OCI-LY7 (cell line): ENCODE data around the gene PFN1. TPM values are rescaled to one million over a fixed set of nuclear protein-coding genes. Genes with fewer than 3 reads are reported as not detected.

Experiments
- BruUV-seq: library from RNA; stranded (reverse); fragments of 400-500 nt; replicated peaks from 2 replicates; lab custom pipeline; 2021; lab: Mats Ljungman, UMichigan
- CTCF ChIA-PET: fragments of 300-600 bp; sonication (Branson Sonifier 250); formaldehyde crosslinking; loops from one replicate; lab custom pipeline; 2022; ENCODE audit warnings: antibody characterized with exemption; ENCODE audit not compliant: unreplicated experiment; lab: Charles Lee
- POLR2A ChIA-PET: fragments of 300-600 bp; sonication (Branson Sonifier 250); formaldehyde crosslinking; loops from one replicate; lab custom pipeline; 2022; ENCODE audit warnings: antibody characterized with exemption; lab: Charles Lee
- DNase-seq: peaks from one replicate; pipeline ENCODE4 v3.0.0-alpha.2; 2015; ENCODE audit warnings: low spot score
- H2AFZ ChIP-seq: fragments of 200-600 bp; sonication (generic), shearing (Covaris generic); 2 replicates; pipeline ENCODE4 v1.6.1; 2014; ENCODE audit warnings: mild to moderate bottlenecking, antibody characterized with exemption, low read length, moderate library complexity
- H3K27ac ChIP-seq: fragments of 200-600 bp; sonication (generic); 2 replicates; pipeline ENCODE4 v1.5.1; 2014; ENCODE audit warnings: mixed run types, low read depth, mild to moderate bottlenecking, moderate library complexity, low read length, inconsistent platforms; ENCODE audit not compliant: poor library complexity, severe bottlenecking
- H3K36me3 ChIP-seq: fragments of 200-600 bp; sonication (generic); 2 replicates; pipeline ENCODE4 v1.6.1; 2014; ENCODE audit warnings: mild to moderate bottlenecking, antibody characterized with exemption, low read length, moderate library complexity, mixed read lengths; ENCODE audit not compliant: insufficient read depth
- H3K4me1 ChIP-seq: fragments of 200-600 bp; sonication (generic); 2 replicates; pipeline ENCODE4 v1.5.1; 2014; ENCODE audit warnings: mild to moderate bottlenecking, low read length; ENCODE audit not compliant: insufficient read depth, poor library complexity, severe bottlenecking
- H3K4me2 ChIP-seq: fragments of 200-600 bp; sonication (generic); 2 replicates; pipeline ENCODE4 v1.6.1; 2014; ENCODE audit warnings: mild to moderate bottlenecking, low read length
- H3K4me3 ChIP-seq: fragments of 200-600 bp; sonication (generic); 2 replicates; pipeline ENCODE4 v1.5.1; 2014; ENCODE audit warnings: mild to moderate bottlenecking, low read depth, low read length; ENCODE audit not compliant: poor library complexity, severe bottlenecking
- H3K79me2 ChIP-seq: fragments of 200-600 bp; sonication (generic); 2 replicates; pipeline ENCODE4 v1.6.1; 2016; ENCODE audit warnings: low read depth, mild to moderate bottlenecking, low read length, moderate library complexity, mixed read lengths; ENCODE audit not compliant: insufficient read depth
- H3K9me2 ChIP-seq: fragments of 200-600 bp; sonication (generic); 2 replicates; pipeline ENCODE4 v1.6.1; 2016; ENCODE audit warnings: mild to moderate bottlenecking, low read length, mixed read lengths; ENCODE audit not compliant: insufficient read depth
- H3K9me3 ChIP-seq: fragments of 200-600 bp; sonication (generic); 2 replicates; pipeline ENCODE4 v1.6.1; 2014; ENCODE audit warnings: mild to moderate bottlenecking, mixed run types, low read length, mixed read lengths
- H4K20me1 ChIP-seq: fragments of 200-600 bp; sonication (generic); 2 replicates; pipeline ENCODE4 v1.6.1; 2014; ENCODE audit warnings: mild to moderate bottlenecking, antibody characterized with exemption, low read length, moderate library complexity, mixed read lengths; ENCODE audit not compliant: insufficient read depth
- CTCF ChIP-seq: fragments of 200-600 bp; sonication (generic); conservative IDR thresholded peaks from 2 replicates; pipeline ENCODE4 v1.5.1; 2014; ENCODE audit warnings: mild to moderate bottlenecking, antibody characterized with exemption, low read length, moderate library complexity, mixed read lengths
- EZH2phosphoT487 ChIP-seq: fragments of 200-600 bp; sonication (generic); IDR thresholded peaks from 2 replicates; pipeline ENCODE4 v1.6.1; 2018; ENCODE audit warnings: low read depth, borderline replicate concordance, mild to moderate bottlenecking, mixed run types, antibody characterized with exemption, low read length, moderate library complexity, mixed read lengths
- intact Hi-C: fragments of 100-400 bp; cut with micrococcal nuclease; formaldehyde crosslinking; loops from one replicate; pipeline ENCODE4 v1.10.0; 2022; ENCODE audit not compliant: unreplicated experiment
- total RNA-seq, 2 experiments: library from RNA; depleted of rRNA in 1 of 2; stranded (reverse); fragments of >200 nt in 1 of 2; shearing (Covaris generic) in 1 of 2; gene quantifications; 2 replicates each; pipeline ENCODE4 v1.2.3, GENCODE V29; 2014 to 2022

The PFN1 gene
- total RNA-seq, 2 experiments from 2014 or later = 1,053 TPM

GRCh38 chr17:4970273-4970672 lies 21.9 kb upstream of the PFN1 start:
- POLR2A ChIA-PET = interaction anchor here (0.7 to 6.0 kb wide), 2 partner anchors 18 to 66 kb away, joined by 3 to 51 read pairs; partner anchors contain the start of gene ENO3
- intact Hi-C loops = no loop called here

GRCh38 chr17:4969551-4970173 lies 21.3 kb upstream of the PFN1 start:
- no peak overlapping the region for H3K4me3 ChIP-seq
- peaks cover 23% of the 10 kb centered on the region for H3K4me1 ChIP-seq
- no peaks in the 10 kb centered on the region for H3K9me2 ChIP-seq
- H4K20me1 ChIP-seq = no peaks in the 10 kb centered on the region
- intact Hi-C loops = loop anchor here (5.0 kb wide), 1 partner anchor 48 kb away; no protein-coding TSS in a partner anchor
- peaks cover 31% of the 10 kb centered on the region for H3K36me3 ChIP-seq
- POLR2A ChIA-PET = interaction anchor here (6.0 kb wide), 1 partner anchor 17 kb away, joined by 51 read pairs; the partner anchor contains the start of gene ENO3
- CTCF ChIA-PET = interaction anchor here (0.5 kb wide), 1 partner anchor 78 kb away, joined by 3 read pairs; no protein-coding TSS in a partner anchor
- H3K79me2 ChIP-seq = peaks cover 22% of the 10 kb centered on the region; the same call in 1 of the 2 replicates
- no peaks in the 10 kb centered on the region for H3K9me3 ChIP-seq
- DNase-seq = no peak
- BruUV-seq = no TSS peak
- no peak overlapping the region for H2AFZ ChIP-seq
- no peak overlapping the region for H3K27ac ChIP-seq
- no peak overlapping the region for H3K4me2 ChIP-seq
- TF ChIP-seq CTCF (no peak), EZH2phosphoT487 (no peak)

More at GRCh38 chr17:4970273-4970672, 21.9 kb upstream of the PFN1 start:
- CTCF ChIA-PET = interaction anchor here (0.5 kb wide), 1 partner anchor 77 kb away, joined by 3 read pairs; no protein-coding TSS in a partner anchor
- no peak overlapping the region for H3K27ac ChIP-seq
- no peaks in the 10 kb centered on the region for H4K20me1 ChIP-seq
- TF ChIP-seq CTCF (no peak), EZH2phosphoT487 (no peak)
- H3K4me2 ChIP-seq = no peak overlapping the region
- H2AFZ ChIP-seq = no peak overlapping the region
- H3K9me2 ChIP-seq = no peaks in the 10 kb centered on the region
- H3K4me1 ChIP-seq = peaks cover 23% of the 10 kb centered on the region
- no peak overlapping the region for H3K4me3 ChIP-seq
- no TSS peak for BruUV-seq
- H3K9me3 ChIP-seq = no peaks in the 10 kb centered on the region
- DNase-seq = no peak
- peaks cover 22% of the 10 kb centered on the region; the same call in 1 of the 2 replicates for H3K79me2 ChIP-seq
- peaks cover 29% of the 10 kb centered on the region for H3K36me3 ChIP-seq
